ENCODE results near the gene NEK2. TPM values are rescaled to one million over a fixed set of nuclear protein-coding genes. Genes with fewer than 3 reads are reported as not detected.

The NEK2 gene
- total RNA-seq, 4 donors from 2014 or later: 17.7 TPM; not detected in 3

DNA sequence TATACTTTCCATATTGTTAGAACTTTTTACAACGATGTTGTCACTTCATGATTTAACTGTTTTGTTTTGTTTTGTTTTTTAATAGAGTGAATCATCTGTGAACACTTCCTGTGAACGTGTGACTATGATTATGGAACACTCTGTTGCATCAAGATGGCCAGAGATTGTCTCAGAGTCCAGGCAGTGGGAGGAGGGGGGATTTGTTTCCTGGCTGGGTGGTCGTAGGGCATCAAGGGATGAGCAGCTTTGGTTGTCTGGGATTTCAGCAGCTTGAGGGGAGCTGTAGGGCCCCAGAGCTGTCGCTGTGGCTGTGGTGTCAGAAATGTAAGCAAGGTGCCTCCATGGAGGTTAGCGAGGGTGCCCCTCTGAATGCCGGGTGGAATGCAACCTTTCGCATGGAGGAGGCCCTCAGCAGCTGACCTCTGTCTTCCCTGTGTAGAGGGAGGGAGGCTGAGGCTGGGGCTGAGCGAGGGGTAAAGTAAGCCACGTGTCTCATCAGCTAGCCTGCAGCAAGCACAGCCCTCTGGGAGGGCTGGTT, 21.4 kb downstream of the NEK2 start:
- Histone ChIP-seq H3K27me3 (no peaks in the 10 kb centered on the region), H3K9me3 (no peaks in the 10 kb centered on the region), H3K4me1 (no peaks in the 10 kb centered on the region), H3K4me3 (no peak overlapping the region), H3K36me3 (no peaks in the 10 kb centered on the region), H3K27ac (no peak overlapping the region)
- TF ChIP-seq, protein P1, sequence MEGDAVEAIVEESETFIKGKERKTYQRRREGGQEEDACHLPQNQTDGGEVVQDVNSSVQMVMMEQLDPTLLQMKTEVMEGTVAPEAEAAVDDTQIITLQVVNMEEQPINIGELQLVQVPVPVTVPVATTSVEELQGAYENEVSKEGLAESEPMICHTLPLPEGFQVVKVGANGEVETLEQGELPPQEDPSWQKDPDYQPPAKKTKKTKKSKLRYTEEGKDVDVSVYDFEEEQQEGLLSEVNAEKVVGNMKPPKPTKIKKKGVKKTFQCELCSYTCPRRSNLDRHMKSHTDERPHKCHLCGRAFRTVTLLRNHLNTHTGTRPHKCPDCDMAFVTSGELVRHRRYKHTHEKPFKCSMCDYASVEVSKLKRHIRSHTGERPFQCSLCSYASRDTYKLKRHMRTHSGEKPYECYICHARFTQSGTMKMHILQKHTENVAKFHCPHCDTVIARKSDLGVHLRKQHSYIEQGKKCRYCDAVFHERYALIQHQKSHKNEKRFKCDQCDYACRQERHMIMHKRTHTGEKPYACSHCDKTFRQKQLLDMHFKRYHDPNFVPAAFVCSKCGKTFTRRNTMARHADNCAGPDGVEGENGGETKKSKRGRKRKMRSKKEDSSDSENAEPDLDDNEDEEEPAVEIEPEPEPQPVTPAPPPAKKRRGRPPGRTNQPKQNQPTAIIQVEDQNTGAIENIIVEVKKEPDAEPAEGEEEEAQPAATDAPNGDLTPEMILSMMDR (IDR thresholded peaks at IDR 0.05): no peak
- TF ChIP-seq POLR2A (IDR thresholded peaks at IDR 0.05): no peak
- no peak for DNase-seq
- intact Hi-C loops (cut with DNase I; ENCODE audit: low total_unique reads): loop anchor here (10.0 kb wide), 1 partner anchor 79 kb away; the partner anchor contains the start of gene SLC30A1

DNA sequence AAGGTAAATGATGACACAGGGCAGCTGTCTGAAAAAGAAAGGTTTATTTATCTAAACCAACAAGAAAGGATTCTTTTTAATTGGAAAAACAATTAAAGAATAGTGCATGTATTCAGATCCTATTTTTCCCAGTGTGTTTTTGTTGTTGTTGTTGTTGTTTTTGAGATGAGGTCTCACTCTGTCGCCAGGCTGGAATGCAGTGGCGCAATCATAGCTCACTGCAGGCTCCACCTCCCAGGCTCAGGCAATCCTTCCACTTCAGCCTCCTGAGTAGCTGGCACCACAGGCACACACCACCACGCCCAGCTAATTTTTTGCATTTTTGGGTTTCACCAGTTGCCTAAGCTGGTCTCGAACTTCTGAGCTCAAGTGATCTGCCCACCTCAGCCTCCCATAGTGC, 22.1 kb downstream of the NEK2 start:
- Histone ChIP-seq H3K36me3 (no peaks in the 10 kb centered on the region), H3K9me3 (no peaks in the 10 kb centered on the region), H3K4me3 (no peak overlapping the region), H3K27ac (no peak overlapping the region), H3K27me3 (no peaks in the 10 kb centered on the region), H3K4me1 (no peaks in the 10 kb centered on the region)
- no peak for DNase-seq
- TF ChIP-seq, protein P1 (IDR thresholded peaks at IDR 0.05): no peak
- no peak for TF ChIP-seq POLR2A (IDR thresholded peaks at IDR 0.05)
- intact Hi-C loops (cut with DNase I; ENCODE audit: low total_unique reads): loop anchor here (10.0 kb wide), 1 partner anchor 78 kb away; the partner anchor contains the start of gene SLC30A1

DNA sequence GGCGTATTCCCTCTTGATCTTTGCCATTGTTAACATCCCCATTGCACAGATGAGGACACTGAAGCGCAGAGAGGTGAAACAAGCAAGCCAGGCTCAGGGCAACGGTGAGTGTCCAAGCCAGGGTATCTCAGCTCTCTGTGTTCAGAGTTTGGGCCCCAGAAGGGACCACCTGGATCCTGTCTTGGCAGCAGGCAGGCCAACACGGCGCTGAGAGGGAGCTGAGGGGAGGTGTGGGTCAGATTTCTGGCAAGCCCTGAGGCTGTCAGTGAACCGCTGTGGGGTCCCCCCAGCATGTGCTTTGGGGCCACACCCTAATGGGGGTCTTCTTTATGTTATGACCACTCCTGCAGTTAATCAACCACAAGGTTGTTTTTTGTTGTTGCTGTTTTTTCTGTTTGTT, 23.1 kb downstream of the NEK2 start:
- Histone ChIP-seq H3K4me3 (no peak overlapping the region), H3K9me3 (no peaks in the 10 kb centered on the region), H3K27ac (no peak overlapping the region), H3K36me3 (no peaks in the 10 kb centered on the region), H3K27me3 (no peaks in the 10 kb centered on the region), H3K4me1 (no peaks in the 10 kb centered on the region)
- TF ChIP-seq, protein P1 (IDR thresholded peaks at IDR 0.05): no peak
- TF ChIP-seq POLR2A (IDR thresholded peaks at IDR 0.05): no peak
- DNase-seq: no peak
- intact Hi-C loops (cut with DNase I; ENCODE audit: low total_unique reads): loop anchor here (10.0 kb wide), 1 partner anchor 78 kb away; the partner anchor contains the start of gene SLC30A1

GRCh38 chr1:211650904-211651303, 24.5 kb downstream of the NEK2 start:
- Histone ChIP-seq H3K4me1 (no peaks in the 10 kb centered on the region), H3K27ac (no peak overlapping the region), H3K36me3 (no peaks in the 10 kb centered on the region), H3K27me3 (no peaks in the 10 kb centered on the region), H3K9me3 (no peaks in the 10 kb centered on the region), H3K4me3 (no peak overlapping the region)
- DNase-seq: no peak
- intact Hi-C loops (cut with DNase I; ENCODE audit: low total_unique reads): loop anchor here (10.0 kb wide), 1 partner anchor 76 kb away; the partner anchor contains the start of gene SLC30A1
- TF ChIP-seq, protein P1 (IDR thresholded peaks at IDR 0.05): no peak
- TF ChIP-seq POLR2A (IDR thresholded peaks at IDR 0.05): no peak

DNA sequence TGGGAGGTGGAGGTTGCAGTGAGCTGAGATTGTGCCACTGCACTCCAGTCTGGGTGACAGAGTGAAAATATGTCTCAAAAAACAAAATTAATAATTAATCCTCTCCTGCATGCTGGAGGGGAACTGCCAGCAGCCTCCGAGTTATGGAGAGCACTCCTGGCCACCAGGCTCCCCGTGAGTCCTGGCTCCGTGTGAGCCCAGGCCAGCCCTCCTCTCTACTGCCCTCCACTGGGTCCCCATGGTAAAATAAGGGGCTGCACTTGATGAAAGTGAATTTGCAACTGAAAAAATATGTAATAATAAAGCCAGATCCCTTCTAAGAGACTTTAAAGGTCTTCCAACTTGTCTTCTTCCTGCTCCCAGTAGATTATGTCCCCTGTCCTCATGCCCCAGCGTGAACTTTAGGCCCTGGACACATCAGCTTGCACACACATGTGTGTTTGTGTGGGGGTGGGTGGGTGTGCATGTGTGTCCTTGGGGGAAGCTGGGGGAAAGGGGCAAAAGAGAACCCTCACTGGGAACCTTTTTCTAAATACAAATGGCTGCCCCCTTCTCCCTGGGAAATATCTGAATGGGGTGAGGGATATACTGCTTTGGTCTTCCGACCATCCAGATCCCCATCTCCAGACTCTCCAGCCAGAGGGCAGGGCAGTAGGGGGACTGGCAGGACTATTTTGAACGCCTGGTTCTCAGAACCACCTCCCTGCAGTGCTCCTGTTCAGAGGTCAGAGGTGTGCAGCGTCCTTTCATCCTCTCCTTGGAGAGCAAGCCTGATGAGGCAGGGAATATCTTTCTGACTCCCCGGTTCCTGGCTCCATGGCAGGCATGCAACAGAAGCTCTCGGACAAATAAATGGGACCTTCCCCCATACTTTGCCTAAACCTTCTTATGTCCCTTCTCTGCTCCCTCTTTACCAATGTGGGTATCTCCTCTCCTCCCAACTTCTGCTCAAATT, 26.2 kb downstream of the NEK2 start:
- Histone ChIP-seq H3K4me1 (no peaks in the 10 kb centered on the region), H3K36me3 (no peaks in the 10 kb centered on the region), H3K27ac (peak overlapping the region in 1 of 2 donors; percentile 33), H3K4me3 (no peak overlapping the region), H3K9me3 (no peaks in the 10 kb centered on the region), H3K27me3 (no peaks in the 10 kb centered on the region)
- DNase-seq: peak in 1 of 2 donors; percentile 46
- no peak for TF ChIP-seq POLR2A (IDR thresholded peaks at IDR 0.05)
- TF ChIP-seq, protein P1 (IDR thresholded peaks at IDR 0.05): peak; percentile 26 to 54 (median 46)
- intact Hi-C loops (cut with DNase I; ENCODE audit: low total_unique reads): no loop called here

Measured in uterus (tissue), 4 donors.